SU-DHL-6 (cell line): Measurements from ENCODE around the gene RARS1.

Experiments
- H2AFZ ChIP-seq: fragments of 200-600 bp; sonication (generic); 2 replicates; pipeline ENCODE4 v1.6.1; 2014; ENCODE audit warnings: low read depth, mild to moderate bottlenecking, moderate library complexity, mixed read lengths, antibody characterized with exemption, low read length; ENCODE audit not compliant: severe bottlenecking
- H3F3A ChIP-seq: fragments of 200-600 bp; shearing (Covaris generic); 2 replicates; pipeline ENCODE4 v1.6.0; 2016; ENCODE audit warnings: antibody characterized with exemption, mild to moderate bottlenecking; ENCODE audit not compliant: insufficient read depth
- H3K27ac ChIP-seq: fragments of 200-600 bp; sonication (generic); 2 replicates; pipeline ENCODE4 v1.5.1; 2016; ENCODE audit warnings: low read depth, mild to moderate bottlenecking, low read length, moderate library complexity, mixed read lengths
- H3K27me3 ChIP-seq: fragments of 200-600 bp; sonication (generic), shearing (Covaris generic); 2 replicates; pipeline ENCODE4 v1.6.0; 2014; ENCODE audit warnings: mild to moderate bottlenecking, low read length
- H3K36me3 ChIP-seq: fragments of 200-600 bp; sonication (generic); 2 replicates; pipeline ENCODE4 v1.6.1; 2014; ENCODE audit warnings: mild to moderate bottlenecking, low read length, mixed read lengths
- H3K4me2 ChIP-seq: fragments of 300-600, 200-600 bp; shearing (Covaris generic), sonication (generic); 2 replicates; pipeline ENCODE4 v1.6.0; 2014; ENCODE audit warnings: low read length, low read depth, mild to moderate bottlenecking; ENCODE audit not compliant: poor library complexity, severe bottlenecking
- H3K4me3 ChIP-seq: fragments of 200-600 bp; sonication (generic); 2 replicates; pipeline ENCODE4 v1.5.1; 2014; ENCODE audit warnings: antibody characterized with exemption, low read length, mild to moderate bottlenecking, mixed read lengths; ENCODE audit not compliant: insufficient read depth, poor library complexity, severe bottlenecking
- H3K79me2 ChIP-seq: fragments of 200-600 bp; sonication (generic); 2 replicates; pipeline ENCODE4 v1.6.1; 2014; ENCODE audit warnings: mild to moderate bottlenecking, low read length, moderate library complexity; ENCODE audit not compliant: insufficient read depth
- H3K9ac ChIP-seq: fragments of 200-600 bp; sonication (generic); 2 replicates; pipeline ENCODE4 v1.7.0; 2014; ENCODE audit warnings: mild to moderate bottlenecking, low read length
- H3K9me2 ChIP-seq: fragments of 200-600 bp; sonication (generic); replicated peaks from 2 replicates; pipeline ENCODE4 v1.6.1; 2014; ENCODE audit warnings: low read length; ENCODE audit not compliant: insufficient read depth
- H3K9me3 ChIP-seq: fragments of 200-600 bp; sonication (generic); 2 replicates; pipeline ENCODE4 v1.6.1; 2014; ENCODE audit warnings: low read length, mixed read lengths; ENCODE audit not compliant: insufficient read depth
- H4K20me1 ChIP-seq: fragments of 200-600 bp; sonication (generic); 2 replicates; pipeline ENCODE4 v1.6.1; 2014; ENCODE audit warnings: low read depth, mild to moderate bottlenecking, antibody characterized with exemption, low read length, moderate library complexity, mixed read lengths
- CTCF ChIP-seq: fragments of 200-600 bp; sonication (generic); IDR thresholded peaks from one replicate; pipeline ENCODE4 v1.5.1; 2017; ENCODE audit warnings: antibody characterized with exemption, mild to moderate bottlenecking, low read length, moderate library complexity; ENCODE audit not compliant: insufficient read depth, poor library complexity, severe bottlenecking
- EZH2phosphoT487 ChIP-seq: fragments of 200-600 bp; sonication (generic), shearing (Covaris generic); conservative IDR thresholded peaks from 2 replicates; pipeline ENCODE4 v1.6.1; 2018; ENCODE audit warnings: mild to moderate bottlenecking, antibody characterized with exemption, low read length, moderate library complexity, mixed read lengths

Gene RARS1

GRCh38 chr5:168471785-168472184 is 14.5 kb upstream of the RARS1 start:
- Histone ChIP-seq H3K27me3 (no peaks in the 10 kb centered on the region), H2AFZ (no peak overlapping the region), H3K9ac (no peak overlapping the region), H3K4me2 (no peak overlapping the region), H3K79me2 (no peaks in the 10 kb centered on the region), H3K27ac (no peak overlapping the region), H3F3A (no peaks in the 10 kb centered on the region), H4K20me1 (no peaks in the 10 kb centered on the region), H3K36me3 (no peaks in the 10 kb centered on the region), H3K9me2 (no peaks in the 10 kb centered on the region), H3K9me3 (no peaks in the 10 kb centered on the region), H3K4me3 (no peak overlapping the region)
- TF ChIP-seq EZH2phosphoT487 (no peak), CTCF (no peak)

- Histone ChIP-seq H3K9me3 (no peaks in the 10 kb centered on the region), H3K4me3 (no peak overlapping the region), H3F3A (no peaks in the 10 kb centered on the region), H3K27me3 (no peaks in the 10 kb centered on the region), H2AFZ (no peak overlapping the region), H3K36me3 (no peaks in the 10 kb centered on the region), H4K20me1 (no peaks in the 10 kb centered on the region), H3K4me2 (no peak overlapping the region), H3K9ac (no peak overlapping the region), H3K9me2 (no peaks in the 10 kb centered on the region), H3K27ac (no peak overlapping the region), H3K79me2 (no peaks in the 10 kb centered on the region)
- no peak for TF ChIP-seq CTCF
- no peak for TF ChIP-seq EZH2phosphoT487
These were observed 13.9 kb upstream of the RARS1 start for GRCh38 chr5:168472329-168472728.

GRCh38 chr5:168474319-168474718 is 12.0 kb upstream of the RARS1 start:
- Histone ChIP-seq H3K9me3 (no peaks in the 10 kb centered on the region), H3F3A (no peaks in the 10 kb centered on the region), H3K27me3 (no peaks in the 10 kb centered on the region), H3K36me3 (no peaks in the 10 kb centered on the region), H2AFZ (no peak overlapping the region), H3K79me2 (no peaks in the 10 kb centered on the region), H3K9ac (no peak overlapping the region), H4K20me1 (no peaks in the 10 kb centered on the region), H3K9me2 (no peaks in the 10 kb centered on the region), H3K27ac (no peak overlapping the region), H3K4me3 (no peak overlapping the region), H3K4me2 (no peak overlapping the region)
- no peak for TF ChIP-seq EZH2phosphoT487
- TF ChIP-seq CTCF: no peak
